ENCODE data around the gene OR1F1.

DNA sequence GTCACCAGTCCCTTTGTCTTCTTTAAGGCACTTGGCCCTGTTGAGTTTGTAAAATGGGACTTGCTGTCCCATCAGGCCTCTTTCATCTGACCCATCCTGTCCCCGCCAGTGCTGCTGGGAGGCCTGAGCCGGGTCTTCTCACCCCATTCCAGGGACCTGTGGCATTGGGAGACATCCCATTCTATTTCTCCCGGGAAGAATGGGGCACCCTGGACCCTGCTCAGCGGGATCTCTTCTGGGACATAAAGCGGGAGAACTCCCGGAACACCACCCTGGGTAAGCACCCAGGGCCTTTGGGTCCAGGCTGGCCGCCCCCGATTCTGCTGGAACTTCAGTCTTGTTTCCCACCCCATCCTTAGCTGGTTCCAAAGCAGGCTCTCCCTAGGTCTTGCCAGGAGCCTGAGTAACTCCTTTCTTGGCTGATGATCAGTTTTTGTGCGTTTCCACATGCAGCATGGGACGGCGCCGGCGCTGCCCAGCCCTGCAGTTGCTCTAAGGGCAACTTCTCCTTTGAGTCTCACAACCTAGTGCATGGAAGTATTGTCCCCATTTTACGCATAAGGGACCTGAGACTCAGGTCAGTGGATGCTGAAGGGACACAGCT, 49.1 kb upstream of the OR1F1 start:
- TF ChIP-seq EP300 (IDR thresholded peaks at IDR 0.05), result no peak
- TF ChIP-seq, protein P1, sequence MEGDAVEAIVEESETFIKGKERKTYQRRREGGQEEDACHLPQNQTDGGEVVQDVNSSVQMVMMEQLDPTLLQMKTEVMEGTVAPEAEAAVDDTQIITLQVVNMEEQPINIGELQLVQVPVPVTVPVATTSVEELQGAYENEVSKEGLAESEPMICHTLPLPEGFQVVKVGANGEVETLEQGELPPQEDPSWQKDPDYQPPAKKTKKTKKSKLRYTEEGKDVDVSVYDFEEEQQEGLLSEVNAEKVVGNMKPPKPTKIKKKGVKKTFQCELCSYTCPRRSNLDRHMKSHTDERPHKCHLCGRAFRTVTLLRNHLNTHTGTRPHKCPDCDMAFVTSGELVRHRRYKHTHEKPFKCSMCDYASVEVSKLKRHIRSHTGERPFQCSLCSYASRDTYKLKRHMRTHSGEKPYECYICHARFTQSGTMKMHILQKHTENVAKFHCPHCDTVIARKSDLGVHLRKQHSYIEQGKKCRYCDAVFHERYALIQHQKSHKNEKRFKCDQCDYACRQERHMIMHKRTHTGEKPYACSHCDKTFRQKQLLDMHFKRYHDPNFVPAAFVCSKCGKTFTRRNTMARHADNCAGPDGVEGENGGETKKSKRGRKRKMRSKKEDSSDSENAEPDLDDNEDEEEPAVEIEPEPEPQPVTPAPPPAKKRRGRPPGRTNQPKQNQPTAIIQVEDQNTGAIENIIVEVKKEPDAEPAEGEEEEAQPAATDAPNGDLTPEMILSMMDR (IDR thresholded peaks at IDR 0.05), result no peak

All from sigmoid colon (tissue), 4 donors.